SH-SY5Y (cell line): ENCODE measurements around the gene FCRL5.

Experiments
- GATA2 ChIP-seq: IDR thresholded peaks from 2 replicates; pipeline ENCODE4 v1.6.1; 2011; ENCODE audit warnings: mild to moderate bottlenecking, low read depth, low read length
- GATA3 ChIP-seq: IDR thresholded peaks from 2 replicates; pipeline ENCODE4 v1.6.1; 2011; ENCODE audit warnings: low read depth, mild to moderate bottlenecking, low read length, moderate library complexity

DNA sequence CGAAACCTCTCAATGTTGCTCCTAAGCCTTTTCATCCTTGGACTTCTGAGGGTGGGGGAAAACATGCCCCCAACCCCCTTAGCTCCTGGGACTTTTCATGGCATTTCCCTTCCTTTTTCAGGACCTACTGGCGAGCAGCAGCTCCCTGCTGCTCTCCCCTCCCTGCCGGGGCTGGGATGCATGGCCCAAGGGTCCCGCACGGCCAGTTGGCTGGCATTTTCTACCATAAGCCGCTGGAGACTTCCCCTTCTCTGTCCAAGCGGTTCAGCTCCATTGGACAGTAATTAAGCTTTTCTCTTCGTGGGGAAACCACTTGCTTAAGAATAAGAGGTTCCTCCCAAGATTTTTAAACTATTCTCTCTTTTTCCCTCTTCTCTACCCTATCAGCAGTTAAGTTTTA, 52.8 kb downstream of the FCRL5 start:
- TF ChIP-seq GATA3 (no peak), GATA2 (no peak)
